ENCODE measurements around the gene SENP3. TPM values are rescaled to one million over a fixed set of nuclear protein-coding genes. Genes with fewer than 3 reads are reported as not detected.
"Not testable (repeated sequence)": the region's sequence is repeated elsewhere in the genome, so short reads cannot be mapped to it uniquely, and the experiment has no call there.

Gene SENP3
- total RNA-seq, 1 donor from 2014 or later, result 50.9 TPM

- intact Hi-C loops (cut with micrococcal nuclease), result no loop called here
Observed at GRCh38 chr17:7590743-7591142, 29.0 kb downstream of the SENP3 start.

DNA sequence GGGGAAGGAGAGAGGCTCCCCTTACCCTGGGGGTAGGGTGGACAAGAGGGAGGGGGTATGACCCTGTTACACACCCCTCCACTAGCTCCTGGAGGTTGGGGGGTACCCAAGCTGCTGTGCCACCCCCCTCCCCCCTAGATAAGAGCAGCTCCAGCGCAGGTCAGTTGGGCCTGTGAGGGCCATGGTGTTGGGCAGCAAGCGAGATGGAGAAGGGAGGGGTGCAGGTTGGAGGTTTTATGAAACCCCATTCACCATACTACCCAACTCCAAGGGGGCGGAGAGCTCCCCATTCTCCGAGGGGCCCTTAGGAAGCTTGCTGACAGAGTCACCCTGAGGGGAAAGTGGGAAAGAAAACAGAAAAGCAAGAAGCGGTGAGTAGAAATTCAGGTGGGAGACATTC, 29.9 kb downstream of the SENP3 start:
- intact Hi-C loops (cut with micrococcal nuclease), result no loop called here

- intact Hi-C loops (cut with micrococcal nuclease), result no loop called here
Observed at GRCh38 chr17:7592422-7593021, 30.8 kb downstream of the SENP3 start.

GRCh38 chr17:7593296-7593695, 31.6 kb downstream of the SENP3 start:
- intact Hi-C loops (cut with micrococcal nuclease), result no loop called here

GRCh38 chr17:7597561-7597960, 35.8 kb downstream of the SENP3 start:
- intact Hi-C loops (cut with micrococcal nuclease), result not testable (repeated sequence)

DNA sequence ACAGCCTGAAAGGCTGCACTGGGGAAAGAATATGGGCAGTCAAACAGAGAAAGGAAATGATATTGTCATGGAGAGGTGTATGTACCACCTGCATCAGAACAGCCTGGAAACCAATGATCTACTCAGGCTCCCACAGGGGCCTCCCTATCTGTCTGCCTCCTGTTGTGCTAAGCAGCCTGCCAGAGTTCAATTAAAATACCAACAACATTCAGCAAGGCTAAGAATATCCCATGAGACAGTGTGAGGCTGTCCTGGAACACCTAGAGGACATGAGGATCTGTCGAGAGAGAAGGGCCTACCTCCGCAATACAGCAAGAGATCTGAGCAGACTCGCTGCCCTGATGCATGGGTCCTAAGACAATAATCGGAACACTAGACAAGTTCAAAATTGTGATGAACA, 44.6 kb downstream of the SENP3 start:
- intact Hi-C loops (cut with micrococcal nuclease), result no loop called here

GRCh38 chr17:7610641-7611040, 48.9 kb downstream of the SENP3 start:
- intact Hi-C loops (cut with micrococcal nuclease), result loop anchor here (10.0 kb wide), 1 partner anchor 224 kb away; the partner anchor contains the start of gene KDM6B

- intact Hi-C loops (cut with micrococcal nuclease), result loop anchor here (10.0 kb wide), 1 partner anchor 223 kb away; the partner anchor contains the start of gene KDM6B
Observed at GRCh38 chr17:7611635-7612293, 50.0 kb downstream of the SENP3 start.

- intact Hi-C loops (cut with micrococcal nuclease), result loop anchor here (10.0 kb wide), 1 partner anchor 223 kb away; the partner anchor contains the start of gene KDM6B
Observed at GRCh38 chr17:7612294-7612640, 50.5 kb downstream of the SENP3 start.

DNA sequence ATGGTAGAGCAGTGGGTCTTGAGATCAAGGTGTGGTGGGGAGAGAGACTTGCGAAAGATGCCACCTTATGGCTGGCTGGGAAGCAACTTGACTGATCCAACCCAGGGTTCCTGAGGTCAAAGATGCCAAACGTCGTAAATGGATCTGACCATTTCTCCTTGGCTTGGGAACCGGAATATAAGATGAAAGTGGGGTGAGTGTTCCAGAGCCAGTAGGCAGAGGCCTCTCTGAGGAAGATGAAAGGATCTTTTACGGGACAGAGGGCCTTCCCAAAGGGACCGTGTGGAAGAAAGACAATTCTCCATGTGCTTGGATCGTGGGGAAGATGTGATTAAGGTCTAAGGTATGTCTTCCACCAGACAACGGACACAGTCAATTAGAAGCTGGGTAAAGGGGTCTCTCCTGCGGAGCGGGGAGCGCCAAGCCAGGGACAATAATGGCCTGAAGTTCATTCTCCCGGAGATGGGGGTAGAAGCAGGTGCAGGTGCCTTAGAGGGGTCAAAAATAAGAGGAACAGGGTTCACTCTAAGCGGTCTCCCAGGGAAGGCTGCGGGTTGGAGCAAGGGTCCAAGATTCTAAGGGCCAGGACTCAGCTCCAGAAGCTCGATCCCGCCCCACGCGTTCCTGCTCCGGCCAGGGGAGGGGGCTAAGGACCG, 52.2 kb downstream of the SENP3 start:
- intact Hi-C loops (cut with micrococcal nuclease), result loop anchor here (2.0 to 10.0 kb wide), 2 partner anchors 31 to 221 kb away; partner anchors contain the start of genes KDM6B and MPDU1

DNA sequence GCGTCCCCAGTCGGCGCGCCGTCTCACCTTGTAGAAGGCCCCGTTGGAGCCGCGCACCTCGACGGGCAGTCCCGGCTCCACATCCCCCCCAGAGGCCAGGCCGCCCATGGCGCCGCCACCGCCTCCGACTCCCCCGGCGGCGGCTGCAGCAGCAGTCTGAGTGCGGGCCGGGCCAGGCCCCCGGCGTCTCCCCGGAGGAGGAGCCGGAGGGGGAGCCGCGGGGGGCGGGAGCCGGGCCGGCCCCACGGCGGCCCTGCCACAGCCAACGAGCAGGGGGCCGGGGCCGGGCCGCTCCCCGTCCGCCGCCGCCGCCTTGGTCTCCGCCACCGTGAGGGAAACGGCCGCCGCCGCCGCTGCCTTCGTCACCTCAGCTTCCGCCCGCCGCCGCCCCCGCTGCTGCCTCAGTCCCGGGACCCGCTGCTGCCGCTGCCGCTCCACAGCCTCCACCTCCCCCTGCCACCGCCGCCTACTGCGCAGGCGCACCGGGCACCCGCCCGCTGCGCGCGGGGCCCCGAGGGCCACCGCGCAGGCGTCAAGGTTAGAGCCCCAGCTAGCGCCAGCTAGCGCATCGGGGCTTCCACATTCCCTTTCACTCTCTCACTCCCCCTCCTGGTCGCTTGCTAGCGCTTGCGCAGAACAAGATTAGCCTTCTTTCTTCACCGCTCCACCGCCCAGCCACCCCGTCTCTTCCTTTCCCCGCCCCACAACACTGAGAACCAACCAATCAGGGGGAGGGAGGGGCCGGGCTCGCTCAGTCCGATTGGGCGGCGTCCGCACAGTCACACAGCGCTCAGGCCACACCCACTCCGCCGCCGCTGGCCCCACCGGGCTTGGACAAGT, 52.9 kb downstream of the SENP3 start, which contains the start of gene FXR2:
Gene FXR2, minus strand, starts transcription at position 473 of the 840 bp plus-strand sequence. Its CDS starts 365 bp downstream, at position 108.
- intact Hi-C loops (cut with micrococcal nuclease), result loop anchor here (1.0 to 10.0 kb wide), 5 partner anchors 32 to 220 kb away; partner anchors contain the start of genes KDM6B, MPDU1, POLR2A and WRAP53

- intact Hi-C loops (cut with micrococcal nuclease), result loop anchor here (1.0 to 10.0 kb wide), 5 partner anchors 33 to 219 kb away; partner anchors contain the start of genes KDM6B, MPDU1, POLR2A and WRAP53
Observed at GRCh38 chr17:7615265-7615747, 53.6 kb downstream of the SENP3 start.

DNA sequence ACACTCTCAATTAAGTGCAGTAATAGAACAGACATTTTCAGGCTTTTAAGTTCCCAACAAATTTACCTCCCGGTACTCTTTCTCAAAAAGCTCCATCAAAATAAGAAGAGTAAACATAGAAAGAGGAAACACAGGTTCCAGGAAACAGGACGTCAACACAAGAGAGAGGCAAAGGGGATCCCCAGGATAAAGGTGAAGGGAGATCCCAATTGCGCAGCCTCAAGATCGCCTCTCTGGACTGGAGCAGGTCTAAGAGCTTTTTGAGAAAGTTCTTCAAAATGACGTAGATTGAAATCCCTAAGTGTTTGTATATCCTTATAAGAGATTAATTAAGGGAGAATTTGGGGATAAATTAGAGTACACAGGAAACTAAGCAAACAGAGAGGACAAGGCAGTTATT, 56.9 kb downstream of the SENP3 start:
- intact Hi-C loops (cut with micrococcal nuclease), result loop anchor here (10.0 kb wide), 1 partner anchor 216 kb away; the partner anchor contains the start of gene KDM6B

GRCh38 chr17:7620835-7621234, 59.1 kb downstream of the SENP3 start:
- intact Hi-C loops (cut with micrococcal nuclease), result no loop called here

Other genes starting within 250 kb of the SENP3 start
- 78.5 and 83.2 TPM in 2 replicates for gene GPS2, start 246.6 kb upstream of the SENP3 start, total RNA-seq
- gene NEURL4, start 232.6 kb upstream of the SENP3 start, total RNA-seq, result 38.5 and 44.1 TPM in 2 replicates
- gene ACAP1, start 225.4 kb upstream of the SENP3 start, total RNA-seq, result 580 and 590 TPM in 2 replicates
- gene KCTD11, start 209.8 kb upstream of the SENP3 start, total RNA-seq, result 8.2 TPM in 2 replicates
- gene TMEM95, start 206.8 kb upstream of the SENP3 start, total RNA-seq, result not detected in 2 replicates
- gene TNK1, start 180.8 kb upstream of the SENP3 start, total RNA-seq, result 1.2 and 1.4 TPM in 2 replicates
- gene PLSCR3, start 167.4 kb upstream of the SENP3 start, total RNA-seq, result 141 and 147 TPM in 2 replicates
- gene TMEM256, start 157.8 kb upstream of the SENP3 start, total RNA-seq, result 54.3 and 56.3 TPM in 2 replicates
- gene NLGN2, start 154.1 kb upstream of the SENP3 start, total RNA-seq, result 1.2 TPM in 2 replicates
- gene SPEM1, start 141.6 kb upstream of the SENP3 start, total RNA-seq, result not detected in 2 replicates
- not detected in 2 replicates for gene SPEM2, start 136.3 kb upstream of the SENP3 start, total RNA-seq
- gene SPEM3, start 133.1 kb upstream of the SENP3 start, total RNA-seq, result not detected in 2 replicates
- gene TMEM102, start 126.5 kb upstream of the SENP3 start, total RNA-seq, result 14.4 TPM in 2 replicates
- 5.6 and 5.8 TPM in 2 replicates for gene FGF11, start 122.4 kb upstream of the SENP3 start, total RNA-seq
- 11.0 and 11.4 TPM in 2 replicates for gene CHRNB1, start 116.9 kb upstream of the SENP3 start, total RNA-seq
- gene ZBTB4, start 82.3 kb upstream of the SENP3 start, total RNA-seq, result 21.6 and 22.3 TPM in 2 replicates
- gene SLC35G6, start 80.5 kb upstream of the SENP3 start, total RNA-seq, result not detected in 2 replicates
- 192 and 200 TPM in 2 replicates for gene POLR2A, start 77.6 kb upstream of the SENP3 start, total RNA-seq
- 66.6 and 67.0 TPM in 2 replicates for gene TNFSF12, start 12.9 kb upstream of the SENP3 start, total RNA-seq
- gene TNFSF13, start 3.2 kb upstream of the SENP3 start, total RNA-seq, result 3.2 TPM in 2 replicates
- 8.3 and 9.4 TPM in 2 replicates for gene CD68, start 17.7 kb downstream of the SENP3 start, total RNA-seq
- 79.6 and 79.9 TPM in 2 replicates for gene MPDU1, start 21.9 kb downstream of the SENP3 start, total RNA-seq
- gene SOX15, start 28.2 kb downstream of the SENP3 start, total RNA-seq, result 0.25 and 0.50 TPM in 2 replicates
- gene FXR2, start 53.0 kb downstream of the SENP3 start, total RNA-seq, result 30.3 and 31.7 TPM in 2 replicates
- gene SAT2, start 65.9 kb downstream of the SENP3 start, total RNA-seq, result 17.8 and 18.2 TPM in 2 replicates
- gene SHBG, start 68.2 kb downstream of the SENP3 start, total RNA-seq, result not detected in 2 replicates
- gene ATP1B2, start 89.0 kb downstream of the SENP3 start, total RNA-seq, result 0.16 and 0.25 TPM in 2 replicates
- 195 and 207 TPM in 2 replicates for gene TP53, start 125.6 kb downstream of the SENP3 start, total RNA-seq
- gene WRAP53, start 126.6 kb downstream of the SENP3 start, total RNA-seq, result 25.9 and 28.9 TPM in 2 replicates
- 0.09 TPM in 1 of 2 replicates, not detected in the other for gene EFNB3, start 143.3 kb downstream of the SENP3 start, total RNA-seq
- not detected in 2 replicates for gene DNAH2, start 155.8 kb downstream of the SENP3 start, total RNA-seq

Data from T-helper 2 cell treated with Interferon-gamma antibody and Interleukin-4, amounts not matched to agents 100 ng/mL and 5 ng/mL, for 36 hours (primary cell).